ENCODE data around the gene MLEC. TPM values are rescaled to one million over a fixed set of nuclear protein-coding genes. Genes with fewer than 3 reads are reported as not detected.

Gene MLEC, protein sequence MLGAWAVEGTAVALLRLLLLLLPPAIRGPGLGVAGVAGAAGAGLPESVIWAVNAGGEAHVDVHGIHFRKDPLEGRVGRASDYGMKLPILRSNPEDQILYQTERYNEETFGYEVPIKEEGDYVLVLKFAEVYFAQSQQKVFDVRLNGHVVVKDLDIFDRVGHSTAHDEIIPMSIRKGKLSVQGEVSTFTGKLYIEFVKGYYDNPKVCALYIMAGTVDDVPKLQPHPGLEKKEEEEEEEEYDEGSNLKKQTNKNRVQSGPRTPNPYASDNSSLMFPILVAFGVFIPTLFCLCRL
- total RNA-seq (2014; rRNA removed; shearing (Covaris generic)): 142 and 181 TPM in 2 replicates

DNA sequence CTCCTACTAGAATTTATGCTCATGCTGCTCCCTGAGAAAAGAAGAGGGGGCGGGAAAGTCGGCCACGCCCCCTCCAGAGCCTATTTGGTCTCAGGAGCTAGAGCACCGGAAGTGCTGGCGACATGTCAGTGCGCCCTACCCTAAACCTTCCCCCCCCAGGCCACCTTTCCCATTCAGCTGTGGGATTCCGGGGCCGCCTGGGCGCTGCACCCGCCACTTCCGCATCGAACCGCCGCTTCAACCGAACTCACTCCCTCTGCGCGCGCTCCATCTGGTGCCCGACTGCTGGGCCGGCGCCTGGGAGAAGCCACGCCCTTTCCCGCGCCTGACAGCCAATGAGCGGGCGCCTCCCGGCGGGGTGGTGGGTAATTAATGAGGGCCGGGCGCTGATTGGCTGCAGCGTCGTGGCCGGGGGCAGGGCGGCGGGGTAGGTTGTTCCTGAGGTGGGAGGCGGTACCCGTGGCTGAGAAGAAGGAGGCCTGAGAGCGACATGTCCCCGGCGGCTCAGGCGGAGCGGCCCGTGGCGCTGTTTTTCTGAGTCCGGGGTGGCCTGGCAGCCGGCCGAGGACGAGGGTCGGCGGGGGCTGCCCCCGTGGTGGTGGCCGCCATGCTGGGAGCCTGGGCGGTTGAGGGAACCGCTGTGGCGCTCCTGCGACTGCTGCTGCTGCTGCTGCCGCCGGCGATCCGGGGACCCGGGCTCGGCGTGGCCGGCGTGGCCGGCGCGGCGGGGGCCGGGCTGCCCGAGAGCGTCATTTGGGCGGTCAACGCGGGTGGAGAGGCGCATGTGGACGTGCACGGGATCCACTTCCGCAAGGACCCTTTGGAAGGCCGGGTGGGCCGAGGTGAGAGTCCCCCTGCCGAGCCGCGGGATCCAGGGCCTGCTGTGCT, at the start of gene MLEC:
Gene MLEC, plus strand, starts transcription at position 460 of the 888 bp plus-strand sequence. Its CDS starts 148 bp downstream, at position 608.
- H3K27me3 ChIP-seq (ENCODE audit: control insufficient read depth, insufficient read depth, low read length): no peaks in the 10 kb centered on the region
- H3K4me3 ChIP-seq (ENCODE audit: insufficient read depth, low read depth, low read length): peak within 1 kb of the TSS; percentile 88
- peak; percentile 100 for DNase-seq
- no peaks in the 10 kb centered on the region for H3K36me3 ChIP-seq (replicated peaks; ENCODE audit: control insufficient read depth, insufficient read depth, low read length)

DNA sequence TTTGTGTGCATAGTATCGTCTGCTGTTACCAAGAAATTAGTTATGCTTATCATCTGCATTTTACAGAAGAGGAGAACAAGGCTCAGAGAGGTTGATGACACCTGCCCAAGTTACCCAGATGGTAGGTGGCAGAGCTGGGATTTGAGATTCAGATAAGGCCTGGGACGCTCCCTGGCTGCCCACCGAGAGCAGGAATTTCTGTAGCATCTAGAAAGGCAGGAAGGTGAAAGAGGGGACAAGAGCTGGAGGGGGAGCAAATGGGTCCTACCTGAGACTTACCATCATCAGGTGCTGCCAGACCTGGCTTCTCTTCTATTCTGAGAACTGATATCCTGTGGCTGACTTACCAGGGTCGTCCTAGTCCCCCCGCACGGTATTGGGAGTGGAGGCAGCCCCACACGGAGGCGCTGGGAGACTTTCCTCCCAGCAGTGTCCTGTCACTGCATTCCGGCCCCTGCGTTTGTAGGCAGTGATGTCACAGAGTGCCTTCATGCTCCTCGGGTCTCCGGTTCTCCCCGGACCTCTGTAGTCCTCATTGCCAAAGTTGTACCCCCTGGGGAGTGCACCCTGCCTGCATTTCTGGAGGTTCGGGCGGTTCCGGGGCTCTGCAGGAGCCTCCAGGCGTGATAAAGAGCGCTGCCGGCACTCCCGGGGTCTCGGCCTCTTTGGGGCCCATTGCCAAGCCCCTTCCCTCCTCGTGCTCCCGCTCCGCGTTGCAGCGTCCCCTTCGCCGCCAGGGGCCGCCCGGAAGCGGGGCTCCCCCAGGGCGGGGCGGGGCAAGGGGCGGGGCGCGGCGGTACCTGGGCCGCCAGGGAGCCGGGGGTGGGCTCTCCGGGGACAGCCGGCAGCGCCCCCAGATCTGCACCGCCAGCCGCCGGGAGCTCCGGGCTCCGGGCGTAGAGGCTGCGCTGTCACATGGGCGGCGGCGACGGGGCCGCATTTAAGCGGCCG, 46.9 kb upstream of the MLEC start, which contains the start of gene CABP1:
Gene CABP1, plus strand, starts transcription at position 856 of the 951 bp plus-strand sequence. Its CDS starts 60 bp downstream, at position 916.
- Histone ChIP-seq H3K4me3 (ENCODE audit: insufficient read depth, low read depth, low read length) (peak within 1 kb of the TSS; percentile 63), H3K27me3 (ENCODE audit: control insufficient read depth, insufficient read depth, low read length) (peaks cover 26% of the 10 kb centered on the region), H3K36me3 (replicated peaks; ENCODE audit: control insufficient read depth, insufficient read depth, low read length) (no peaks in the 10 kb centered on the region)
- peak; percentile 98 for DNase-seq

DNA sequence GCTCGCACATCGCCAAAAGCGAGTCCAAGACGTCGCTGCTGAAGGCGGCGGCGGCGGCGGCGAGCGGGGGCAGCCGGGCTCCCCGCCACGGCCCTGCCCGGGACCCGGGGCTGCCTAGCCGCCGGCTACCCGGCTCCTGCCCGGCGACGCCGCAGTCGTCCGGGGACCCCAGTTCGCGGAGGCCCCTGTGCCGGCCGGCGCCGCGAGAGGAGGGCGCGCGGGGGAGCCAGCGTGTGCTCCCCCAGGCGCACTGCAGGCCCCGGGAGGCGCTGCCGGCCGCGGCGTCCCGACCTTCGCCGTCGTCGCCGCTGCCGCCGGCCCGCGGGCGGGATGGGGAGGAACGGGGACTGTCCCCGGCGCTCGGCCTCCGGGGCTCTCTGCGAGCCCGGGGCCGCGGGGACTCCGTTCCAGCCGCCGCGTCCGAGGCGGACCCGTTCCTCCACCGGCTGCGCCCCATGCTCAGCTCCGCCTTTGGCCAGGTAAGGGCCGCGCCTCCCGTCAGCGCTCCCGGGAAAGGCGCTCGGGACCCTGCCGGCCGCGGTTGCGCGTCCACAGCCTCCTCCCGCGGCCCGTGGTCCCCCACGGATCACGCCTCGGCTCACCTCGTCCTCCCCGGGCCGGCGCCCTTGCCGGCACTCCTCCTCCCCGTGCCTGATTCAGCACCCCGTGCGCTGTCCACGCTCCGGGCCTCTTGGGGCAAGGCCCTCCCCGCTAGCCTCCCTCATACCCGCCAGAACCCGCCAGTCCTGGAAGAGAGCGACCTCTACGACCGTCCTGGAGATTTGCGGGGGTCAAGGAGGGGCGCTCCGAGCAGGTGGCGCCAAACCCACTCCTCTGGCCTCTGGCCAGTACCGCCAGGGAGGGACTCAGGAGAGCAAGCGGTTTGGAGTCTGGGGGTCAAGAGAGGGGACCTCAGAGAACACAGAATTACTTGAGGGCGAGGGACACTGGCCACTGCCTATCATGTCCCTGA, 45.8 kb upstream of the MLEC start:
- no peaks in the 10 kb centered on the region for H3K36me3 ChIP-seq (replicated peaks; ENCODE audit: control insufficient read depth, insufficient read depth, low read length)
- DNase-seq: peak; percentile 91
- H3K27me3 ChIP-seq (ENCODE audit: control insufficient read depth, insufficient read depth, low read length): peaks cover 27% of the 10 kb centered on the region
- H3K4me3 ChIP-seq (ENCODE audit: insufficient read depth, low read depth, low read length): peak overlapping the region; percentile 63

DNA sequence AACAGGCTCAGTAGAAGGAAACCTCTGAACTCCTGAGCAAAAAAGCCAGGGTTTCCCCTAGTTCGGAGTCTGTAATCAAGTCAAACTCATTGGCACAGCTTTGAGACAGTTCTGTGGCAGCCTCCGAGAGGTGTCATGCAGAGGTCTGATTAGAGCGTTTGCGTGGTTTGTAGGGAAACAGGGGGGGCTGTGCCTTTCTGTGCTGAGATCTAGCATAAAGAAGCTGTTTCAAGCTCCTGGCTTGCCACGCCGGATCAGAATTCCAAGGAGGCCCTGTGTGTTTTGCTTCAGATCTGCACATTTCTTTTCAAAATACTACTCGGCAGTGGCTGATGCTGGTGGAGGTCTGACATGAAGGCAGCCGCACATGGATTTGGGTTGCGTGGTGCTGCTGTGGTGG, 44.8 kb upstream of the MLEC start:
- DNase-seq: no peak
- Histone ChIP-seq H3K36me3 (replicated peaks; ENCODE audit: control insufficient read depth, insufficient read depth, low read length) (no peaks in the 10 kb centered on the region), H3K4me3 (ENCODE audit: insufficient read depth, low read depth, low read length) (no peak overlapping the region), H3K27me3 (ENCODE audit: control insufficient read depth, insufficient read depth, low read length) (peaks cover 28% of the 10 kb centered on the region)

DNA sequence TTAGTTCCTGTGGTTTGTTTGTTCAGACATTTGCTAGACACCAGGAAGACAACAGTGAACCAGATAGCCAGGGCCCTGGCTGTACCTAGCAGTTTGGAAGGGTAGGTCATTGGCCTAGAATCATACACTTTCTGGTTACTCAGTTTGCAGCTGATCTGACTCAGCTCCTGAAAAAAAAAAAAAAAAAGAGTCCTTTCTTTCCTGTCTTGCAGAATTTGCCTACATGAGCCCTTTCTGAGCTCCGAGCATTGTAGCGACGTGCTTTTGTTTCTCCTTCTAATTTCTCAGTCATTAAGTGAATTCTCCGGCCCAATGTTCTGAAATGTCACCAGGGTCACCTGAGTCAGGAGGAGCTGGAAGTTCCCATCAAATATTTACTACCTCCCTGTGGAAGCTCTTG, 44.1 kb upstream of the MLEC start:
- no peaks in the 10 kb centered on the region for H3K36me3 ChIP-seq (replicated peaks; ENCODE audit: control insufficient read depth, insufficient read depth, low read length)
- peaks cover 28% of the 10 kb centered on the region for H3K27me3 ChIP-seq (ENCODE audit: control insufficient read depth, insufficient read depth, low read length)
- H3K4me3 ChIP-seq (ENCODE audit: insufficient read depth, low read depth, low read length): no peak overlapping the region

DNA sequence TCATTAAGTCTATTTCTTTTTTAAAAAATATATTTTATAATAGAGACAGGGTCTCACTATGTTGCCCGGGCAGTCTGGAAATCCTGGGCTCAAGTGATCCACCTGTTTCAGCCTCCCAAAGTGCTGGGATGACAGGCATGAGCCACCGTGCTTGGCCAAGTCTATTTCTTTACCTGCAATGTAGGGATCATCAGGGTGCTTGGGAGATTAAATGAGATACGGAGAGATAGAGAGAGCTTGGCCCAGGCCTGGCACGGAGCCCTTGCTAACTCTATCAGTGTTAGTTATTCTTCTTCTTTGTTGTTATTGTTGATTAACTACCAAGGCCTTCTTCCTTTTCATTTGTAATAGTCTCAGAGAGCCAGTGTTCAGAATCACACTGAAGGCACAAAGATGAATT, 43.4 kb upstream of the MLEC start:
- no peak for DNase-seq
- Histone ChIP-seq H3K4me3 (ENCODE audit: insufficient read depth, low read depth, low read length) (no peak overlapping the region), H3K36me3 (replicated peaks; ENCODE audit: control insufficient read depth, insufficient read depth, low read length) (no peaks in the 10 kb centered on the region), H3K27me3 (ENCODE audit: control insufficient read depth, insufficient read depth, low read length) (peaks cover 28% of the 10 kb centered on the region)

More for the DNA sequence above, 44.1 kb upstream of the MLEC start:
- DNase-seq: no peak

DNA sequence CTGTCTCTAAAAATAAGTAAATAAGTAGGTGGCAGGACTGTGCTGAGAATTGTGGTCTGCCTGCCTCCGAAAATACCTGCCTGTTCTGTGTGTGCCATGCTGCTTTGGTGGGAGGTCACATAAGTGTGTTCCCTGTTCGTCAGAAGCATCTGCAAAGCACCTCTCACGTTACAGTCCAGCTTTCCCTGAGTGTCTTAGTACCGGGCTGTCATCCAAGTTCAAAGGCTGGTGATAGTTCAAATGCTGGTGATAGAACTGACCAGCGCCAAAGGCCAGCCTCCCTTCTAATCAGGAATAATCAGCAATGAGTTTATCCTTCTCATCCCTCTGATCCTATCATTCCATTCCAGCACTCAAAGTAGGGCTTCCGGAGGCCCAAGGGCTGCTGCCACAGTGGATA, 40.9 kb upstream of the MLEC start:
- no peak overlapping the region for H3K4me3 ChIP-seq (ENCODE audit: insufficient read depth, low read depth, low read length)
- no peaks in the 10 kb centered on the region for H3K36me3 ChIP-seq (replicated peaks; ENCODE audit: control insufficient read depth, insufficient read depth, low read length)
- H3K27me3 ChIP-seq (ENCODE audit: control insufficient read depth, insufficient read depth, low read length): peaks cover 27% of the 10 kb centered on the region
- DNase-seq: no peak

DNA sequence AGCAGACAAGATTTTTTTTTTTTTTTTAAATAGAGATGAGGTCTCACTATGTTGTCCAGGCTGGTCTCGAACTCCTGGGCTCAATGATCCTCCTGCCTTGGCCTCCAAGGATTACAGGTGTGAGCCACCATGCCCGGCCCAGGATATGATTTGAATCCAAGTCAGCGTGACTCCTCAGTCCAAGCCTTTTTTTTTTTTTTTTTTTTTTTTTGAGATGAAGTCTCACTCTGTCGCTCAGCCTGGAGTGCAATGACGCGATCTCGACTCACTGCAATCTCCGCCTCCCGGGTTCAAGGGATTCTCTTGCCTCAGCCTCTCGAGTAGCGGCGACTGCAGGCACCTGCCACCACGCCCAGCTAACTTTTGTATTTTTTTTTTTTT, 39.6 kb upstream of the MLEC start:
- Histone ChIP-seq H3K4me3 (ENCODE audit: insufficient read depth, low read depth, low read length) (no peak overlapping the region), H3K36me3 (replicated peaks; ENCODE audit: control insufficient read depth, insufficient read depth, low read length) (no peaks in the 10 kb centered on the region), H3K27me3 (ENCODE audit: control insufficient read depth, insufficient read depth, low read length) (peaks cover 14% of the 10 kb centered on the region)
- no peak for DNase-seq

DNA sequence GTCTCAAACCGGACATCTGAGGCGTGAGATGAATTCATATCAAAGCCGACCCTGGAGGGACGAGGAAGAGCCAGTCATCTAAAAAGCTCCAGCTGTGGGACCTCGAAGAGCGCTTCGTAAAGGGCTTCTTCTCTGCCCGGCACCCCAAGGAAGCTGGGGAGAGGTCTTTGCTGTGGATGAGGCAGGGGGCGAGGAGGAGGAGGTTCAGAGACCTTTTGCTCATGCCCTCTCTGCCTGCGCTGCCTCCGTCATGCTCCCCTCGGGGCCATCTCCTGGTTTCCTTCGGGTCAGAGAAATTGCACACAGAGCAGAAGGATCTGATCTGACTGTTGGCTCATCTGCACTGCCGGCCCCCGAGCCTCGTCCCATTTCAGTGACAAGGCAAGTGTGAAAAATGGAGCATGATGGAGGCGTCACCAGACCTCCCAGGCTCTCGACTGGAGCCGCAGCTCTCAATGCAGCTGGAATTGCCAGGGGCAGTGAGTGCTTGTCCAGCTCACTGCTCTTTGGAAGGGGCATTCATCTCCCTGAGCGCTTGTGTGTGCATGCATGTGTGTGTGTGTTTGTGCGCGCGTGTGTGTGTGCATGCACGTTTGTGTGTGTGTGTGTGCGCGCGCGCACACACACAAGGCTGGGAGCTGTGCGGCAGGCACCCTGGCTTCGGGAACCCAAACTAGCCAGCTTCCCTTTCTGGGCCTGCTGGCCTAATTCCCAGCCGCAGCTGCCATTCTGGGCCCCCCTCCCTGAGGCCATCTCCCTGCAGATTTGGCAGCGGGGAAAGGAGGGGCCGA, 37.3 kb upstream of the MLEC start:
- peak; percentile 67 for DNase-seq
- Histone ChIP-seq H3K36me3 (replicated peaks; ENCODE audit: control insufficient read depth, insufficient read depth, low read length) (no peaks in the 10 kb centered on the region), H3K4me3 (ENCODE audit: insufficient read depth, low read depth, low read length) (peak overlapping the region; percentile 41), H3K27me3 (ENCODE audit: control insufficient read depth, insufficient read depth, low read length) (peaks cover 11% of the 10 kb centered on the region)

DNA sequence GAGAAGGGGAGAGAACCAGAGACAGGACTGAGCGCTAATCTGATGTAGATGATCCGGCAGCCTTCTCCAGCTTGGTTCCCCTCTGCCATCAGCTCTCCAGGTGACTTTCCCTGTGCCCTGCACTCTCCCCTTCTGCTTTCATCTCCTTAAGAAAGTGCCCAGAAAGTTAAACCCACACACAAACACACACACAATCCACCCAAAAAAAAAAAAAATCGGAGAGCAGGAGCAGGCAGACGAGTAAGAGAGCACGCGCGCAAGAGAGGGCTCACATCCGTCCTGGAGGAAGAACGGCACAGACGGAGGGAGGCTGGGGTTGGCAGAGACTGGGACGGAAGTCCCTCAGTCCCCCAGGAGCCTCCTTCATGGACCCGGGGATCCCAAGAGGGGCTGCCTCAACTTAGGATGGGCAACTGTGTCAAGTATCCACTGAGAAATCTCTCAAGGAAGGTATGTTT, 36.7 kb upstream of the MLEC start:
- no peak overlapping the region for H3K4me3 ChIP-seq (ENCODE audit: insufficient read depth, low read depth, low read length)
- peaks cover 8% of the 10 kb centered on the region; the same call in 1 of the 2 replicates for H3K27me3 ChIP-seq (ENCODE audit: control insufficient read depth, insufficient read depth, low read length)
- DNase-seq: peak; percentile 19
- no peaks in the 10 kb centered on the region for H3K36me3 ChIP-seq (replicated peaks; ENCODE audit: control insufficient read depth, insufficient read depth, low read length)

DNA sequence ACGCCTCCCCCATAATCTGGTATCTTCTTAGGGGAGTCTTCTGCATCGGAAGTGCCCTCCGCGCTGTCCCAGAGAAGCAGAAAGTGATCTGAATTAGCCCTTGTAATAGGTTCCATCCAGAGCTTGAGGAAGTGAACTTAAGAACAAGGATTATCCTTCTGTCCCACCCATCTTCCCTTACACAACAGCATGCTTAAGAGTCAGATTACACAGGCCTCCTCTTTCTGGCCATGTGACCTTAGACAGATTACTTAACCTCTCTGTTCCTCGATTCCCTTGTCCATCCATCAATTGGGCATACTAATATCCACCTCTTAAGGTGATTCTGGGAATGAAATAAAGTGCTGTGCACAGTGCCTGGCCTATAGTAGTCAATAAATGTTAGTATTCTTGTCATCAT, 35.1 kb upstream of the MLEC start:
- DNase-seq: peak; percentile 22
- Histone ChIP-seq H3K36me3 (replicated peaks; ENCODE audit: control insufficient read depth, insufficient read depth, low read length) (no peaks in the 10 kb centered on the region), H3K27me3 (ENCODE audit: control insufficient read depth, insufficient read depth, low read length) (peaks cover 6% of the 10 kb centered on the region; the same call in 1 of the 2 replicates), H3K4me3 (ENCODE audit: insufficient read depth, low read depth, low read length) (no peak overlapping the region)

DNA sequence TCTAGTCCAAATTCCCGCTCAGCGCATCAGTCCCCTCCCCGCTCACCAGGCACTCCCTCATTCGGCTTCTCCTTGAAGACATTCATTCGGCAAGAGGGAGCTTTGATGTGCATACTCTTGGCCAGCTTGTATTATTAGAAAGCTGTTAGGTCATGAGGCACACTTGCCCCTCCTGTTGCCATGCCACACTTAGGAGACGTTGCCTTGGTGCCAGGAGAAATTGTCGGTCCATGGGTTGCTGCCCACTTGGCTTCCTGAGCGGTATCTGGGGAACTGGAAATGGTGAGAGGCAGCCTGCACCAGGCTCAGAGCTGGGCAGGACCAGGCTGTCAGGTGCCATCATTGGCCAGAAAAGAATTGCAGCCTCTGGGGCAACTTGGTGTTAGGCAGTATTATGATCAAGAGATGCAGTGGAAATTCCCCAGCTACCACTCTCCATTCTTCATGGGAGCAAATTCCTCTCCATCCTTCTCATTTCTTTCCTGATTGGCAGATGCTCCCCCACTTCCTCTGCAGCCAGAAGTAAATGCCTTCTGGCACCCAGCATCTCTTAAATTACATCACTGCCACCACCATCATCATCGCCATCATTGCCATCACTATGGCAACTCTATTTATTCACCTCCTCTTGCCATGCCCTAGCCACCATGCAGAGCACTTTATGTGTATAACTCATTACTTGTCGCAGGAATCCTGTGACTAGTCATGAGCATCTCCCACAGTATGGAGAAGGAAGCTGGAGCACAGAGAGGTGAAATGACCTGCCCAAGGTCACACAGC, 34.1 kb upstream of the MLEC start:
- no peaks in the 10 kb centered on the region for H3K36me3 ChIP-seq (replicated peaks; ENCODE audit: control insufficient read depth, insufficient read depth, low read length)
- H3K4me3 ChIP-seq (ENCODE audit: insufficient read depth, low read depth, low read length): no peak overlapping the region
- no peak for DNase-seq
- H3K27me3 ChIP-seq (ENCODE audit: control insufficient read depth, insufficient read depth, low read length): peaks cover 6% of the 10 kb centered on the region; the same call in 1 of the 2 replicates

Measured in H7 (cell line).